ENCODE results near the gene ATP8A2.

The ATP8A2 gene

GRCh38 chr13:25927363-25927762 lies 555.6 kb downstream of the ATP8A2 start:
- TF ChIP-seq CTCF (IDR thresholded peaks at IDR 0.05), result no peak
- Histone ChIP-seq H3K4me1 (ENCODE audit: control insufficient read depth in 1 of 2, insufficient read depth in 1 of 2, low read depth in 1 of 2, low read length in 1 of 2) (no peaks in the 10 kb centered on the region), H3K9me3 (no peaks in the 10 kb centered on the region), H3K36me3 (no peaks in the 10 kb centered on the region), H3K27ac (no peak overlapping the region), H3K4me3 (ENCODE audit: low read depth in 1 of 2, low read length in 1 of 2) (no peak overlapping the region), H3K27me3 (no peaks in the 10 kb centered on the region)

- Histone ChIP-seq H3K27ac (no peak overlapping the region), H3K4me3 (ENCODE audit: low read depth in 1 of 2, low read length in 1 of 2) (no peak overlapping the region), H3K4me1 (ENCODE audit: control insufficient read depth in 1 of 2, insufficient read depth in 1 of 2, low read depth in 1 of 2, low read length in 1 of 2) (no peaks in the 10 kb centered on the region), H3K36me3 (no peaks in the 10 kb centered on the region), H3K9me3 (no peaks in the 10 kb centered on the region), H3K27me3 (no peaks in the 10 kb centered on the region)
- TF ChIP-seq CTCF (IDR thresholded peaks at IDR 0.05), result no peak
These were observed 556.2 kb downstream of the ATP8A2 start for GRCh38 chr13:25927932-25928331.

GRCh38 chr13:25928941-25929505 lies 557.2 kb downstream of the ATP8A2 start:
- no peaks in the 10 kb centered on the region for H3K9me3 ChIP-seq
- no peak for TF ChIP-seq CTCF (IDR thresholded peaks at IDR 0.05)

GRCh38 chr13:25929816-25930215 lies 558.0 kb downstream of the ATP8A2 start:
- H3K4me3 ChIP-seq (ENCODE audit: low read depth in 1 of 2, low read length in 1 of 2), result no peak overlapping the region
- no peak for TF ChIP-seq CTCF (IDR thresholded peaks at IDR 0.05)
- no peaks in the 10 kb centered on the region for H3K4me1 ChIP-seq (ENCODE audit: control insufficient read depth in 1 of 2, insufficient read depth in 1 of 2, low read depth in 1 of 2, low read length in 1 of 2)
- no peak overlapping the region for H3K27ac ChIP-seq
- H3K9me3 ChIP-seq, result no peaks in the 10 kb centered on the region
- no peaks in the 10 kb centered on the region for H3K36me3 ChIP-seq
- H3K27me3 ChIP-seq, result no peaks in the 10 kb centered on the region

More at GRCh38 chr13:25928941-25929505, 557.2 kb downstream of the ATP8A2 start:
- no peaks in the 10 kb centered on the region for H3K4me1 ChIP-seq (ENCODE audit: control insufficient read depth in 1 of 2, insufficient read depth in 1 of 2, low read depth in 1 of 2, low read length in 1 of 2)
- H3K36me3 ChIP-seq, result no peaks in the 10 kb centered on the region
- no peaks in the 10 kb centered on the region for H3K27me3 ChIP-seq
- no peak overlapping the region for H3K27ac ChIP-seq
- no peak overlapping the region for H3K4me3 ChIP-seq (ENCODE audit: low read depth in 1 of 2, low read length in 1 of 2)

- H3K4me3 ChIP-seq (ENCODE audit: low read depth in 1 of 2, low read length in 1 of 2), result no peak overlapping the region
- H3K4me1 ChIP-seq (ENCODE audit: control insufficient read depth in 1 of 2, insufficient read depth in 1 of 2, low read depth in 1 of 2, low read length in 1 of 2), result no peaks in the 10 kb centered on the region
- no peaks in the 10 kb centered on the region for H3K36me3 ChIP-seq
- H3K27me3 ChIP-seq, result no peaks in the 10 kb centered on the region
- H3K9me3 ChIP-seq, result no peaks in the 10 kb centered on the region
- TF ChIP-seq CTCF (IDR thresholded peaks at IDR 0.05), result no peak
- H3K27ac ChIP-seq, result no peak overlapping the region
These were observed 558.9 kb downstream of the ATP8A2 start for GRCh38 chr13:25930653-25931052.

GRCh38 chr13:25932365-25932764 lies 560.6 kb downstream of the ATP8A2 start:
- H3K27ac ChIP-seq, result no peak overlapping the region
- no peaks in the 10 kb centered on the region for H3K9me3 ChIP-seq
- H3K4me1 ChIP-seq (ENCODE audit: control insufficient read depth in 1 of 2, insufficient read depth in 1 of 2, low read depth in 1 of 2, low read length in 1 of 2), result no peaks in the 10 kb centered on the region
- H3K4me3 ChIP-seq (ENCODE audit: low read depth in 1 of 2, low read length in 1 of 2), result no peak overlapping the region
- H3K27me3 ChIP-seq, result no peaks in the 10 kb centered on the region
- H3K36me3 ChIP-seq, result no peaks in the 10 kb centered on the region
- no peak for TF ChIP-seq CTCF (IDR thresholded peaks at IDR 0.05)

Data from neutrophil (primary cell).